ENCODE data around the gene NR1I3. TPM values are rescaled to one million over a fixed set of nuclear protein-coding genes. Genes with fewer than 3 reads are reported as not detected.

NR1I3 gene
- polyA plus RNA-seq, 1 experiment, result not detected

GRCh38 chr1:161190962-161191521 is 47.0 kb downstream of the NR1I3 start:
- DNase-seq (ENCODE audit: low read depth), result no peak
- Histone ChIP-seq H3K4me3 (ENCODE audit: low read depth, low read length) (no peak overlapping the region), H3K27me3 (ENCODE audit: control insufficient read depth, insufficient read depth, low read length) (no peaks in the 10 kb centered on the region), H3K36me3 (ENCODE audit: control insufficient read depth, insufficient read depth, low read length) (peaks cover 18% of the 10 kb centered on the region)
- TF ChIP-seq CTCF (IDR thresholded peaks at IDR 0.05; ENCODE audit: insufficient read depth, low read depth, low read length), result no peak
- CTCF ChIA-PET, result interaction anchor here (0.7 to 6.1 kb wide), 11 partner anchors 9 to 192 kb away, joined by 3 to 49 read pairs (median 8); partner anchors contain the start of genes APOA2, NDUFS2 and TOMM40L
- POLR2A ChIA-PET, result no interaction called here

DNA sequence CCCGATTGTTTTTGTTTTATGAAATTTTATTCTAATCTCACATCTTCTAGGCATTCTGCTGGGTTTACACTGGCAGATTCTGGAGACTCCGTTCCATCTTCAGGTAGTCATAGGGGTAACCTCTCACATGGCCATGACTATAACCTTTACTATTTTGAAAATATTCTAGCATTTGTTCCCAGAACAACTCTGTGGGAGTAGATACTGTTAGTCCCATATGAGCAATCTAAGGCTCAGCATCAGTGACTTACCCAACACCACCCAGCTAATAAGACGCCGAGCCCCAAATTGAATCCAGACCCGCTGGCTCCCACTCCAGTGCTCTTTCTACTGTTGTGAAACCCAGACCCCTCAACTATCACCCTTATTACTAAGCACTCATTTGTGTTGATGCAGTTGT is 49.0 kb downstream of the NR1I3 start:
- no peak for TF ChIP-seq CTCF (IDR thresholded peaks at IDR 0.05; ENCODE audit: insufficient read depth, low read depth, low read length)
- Histone ChIP-seq H3K36me3 (ENCODE audit: control insufficient read depth, insufficient read depth, low read length) (peaks cover 15% of the 10 kb centered on the region; the same call in 1 of the 2 replicates), H3K27me3 (ENCODE audit: control insufficient read depth, insufficient read depth, low read length) (no peaks in the 10 kb centered on the region), H3K4me3 (ENCODE audit: low read depth, low read length) (no peak overlapping the region)
- CTCF ChIA-PET, result interaction anchor here (6.1 kb wide), 1 partner anchor 35 kb away, joined by 49 read pairs; the partner anchor contains the start of genes APOA2 and TOMM40L
- POLR2A ChIA-PET, result no interaction called here
- DNase-seq (ENCODE audit: low read depth), result no peak

GRCh38 chr1:161188381-161188780 is 49.6 kb downstream of the NR1I3 start:
- no peak for DNase-seq (ENCODE audit: low read depth)
- Histone ChIP-seq H3K27me3 (ENCODE audit: control insufficient read depth, insufficient read depth, low read length) (no peaks in the 10 kb centered on the region), H3K36me3 (ENCODE audit: control insufficient read depth, insufficient read depth, low read length) (peaks cover 15% of the 10 kb centered on the region; the same call in 1 of the 2 replicates), H3K4me3 (ENCODE audit: low read depth, low read length) (no peak overlapping the region)
- POLR2A ChIA-PET, result no interaction called here
- CTCF ChIA-PET, result no interaction called here
- no peak for TF ChIP-seq CTCF (IDR thresholded peaks at IDR 0.05; ENCODE audit: insufficient read depth, low read depth, low read length)

DNA sequence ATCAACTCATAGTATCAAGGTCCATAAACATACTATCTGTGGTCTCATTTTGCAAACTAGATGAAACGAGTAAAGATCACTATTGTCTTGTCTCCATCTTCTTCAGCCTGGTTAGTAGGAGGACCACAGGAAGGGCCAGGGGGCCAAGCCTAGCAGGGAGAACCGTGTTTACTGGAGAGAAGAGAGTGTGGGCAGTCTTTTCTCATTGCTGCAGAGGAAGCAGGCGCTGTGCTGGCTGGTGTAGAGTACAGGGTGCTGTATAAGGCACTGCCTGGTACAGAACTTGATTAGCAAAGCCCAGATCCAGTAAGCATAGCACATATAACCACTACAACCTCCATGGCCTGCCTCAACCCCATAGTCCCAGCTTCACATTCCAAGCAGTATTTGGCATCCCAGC is 50.7 kb downstream of the NR1I3 start:
- no peak for DNase-seq (ENCODE audit: low read depth)
- TF ChIP-seq CTCF (IDR thresholded peaks at IDR 0.05; ENCODE audit: insufficient read depth, low read depth, low read length), result no peak
- ChIA-PET POLR2A (interaction anchor here (0.6 kb wide), 1 partner anchor 34 kb away, joined by 3 read pairs; the partner anchor contains the start of gene UFC1), CTCF (interaction anchor here (0.7 kb wide), 1 partner anchor 23 kb away, joined by 4 read pairs; no protein-coding TSS in a partner anchor)
- Histone ChIP-seq H3K27me3 (ENCODE audit: control insufficient read depth, insufficient read depth, low read length) (no peaks in the 10 kb centered on the region), H3K36me3 (ENCODE audit: control insufficient read depth, insufficient read depth, low read length) (peaks cover 13% of the 10 kb centered on the region; the same call in 1 of the 2 replicates), H3K4me3 (ENCODE audit: low read depth, low read length) (no peak overlapping the region)

GRCh38 chr1:161185732-161186311 is 52.2 kb downstream of the NR1I3 start:
- Histone ChIP-seq H3K4me3 (ENCODE audit: low read depth, low read length) (no peak overlapping the region), H3K36me3 (ENCODE audit: control insufficient read depth, insufficient read depth, low read length) (peaks cover 1% of the 10 kb centered on the region; the same call in 1 of the 2 replicates), H3K27me3 (ENCODE audit: control insufficient read depth, insufficient read depth, low read length) (no peaks in the 10 kb centered on the region)
- CTCF ChIA-PET, result interaction anchor here (0.6 to 1.5 kb wide), 2 partner anchors 21 to 40 kb away, joined by 3 to 5 read pairs; partner anchors contain the start of gene TOMM40L
- TF ChIP-seq CTCF (IDR thresholded peaks at IDR 0.05; ENCODE audit: insufficient read depth, low read depth, low read length), result no peak
- DNase-seq (ENCODE audit: low read depth), result no peak
- POLR2A ChIA-PET, result no interaction called here

Data from BJ (cell line).